GM12892 (cell line): ENCODE data around the gene MRPL43.

Experiments
- DNase-seq: peaks from one replicate; pipeline ENCODE4 v3.0.0; 2011; ENCODE audit not compliant: insufficient read length
- FAIRE-seq: peaks from 2 replicates; lab custom pipeline; 2011; peaks lifted over from hg19 to GRCh38; lab: Jason Lieb, UNC
- POLR2A ChIP-seq: IDR thresholded peaks from 2 replicates; pipeline ENCODE4 v1.6.1; 2011; ENCODE audit warnings: low read depth, low read length, control low read depth
- POLR2AphosphoS5 ChIP-seq: IDR thresholded peaks from 2 replicates; pipeline ENCODE4 v1.6.1; 2011; ENCODE audit warnings: low read depth, low read length, control low read depth
- TAF1 ChIP-seq: IDR thresholded peaks from 2 replicates; pipeline ENCODE4 v1.6.1; 2011; ENCODE audit warnings: low read depth, mild to moderate bottlenecking, control low read depth, low read length, borderline replicate concordance

Gene MRPL43

GRCh38 chr10:101008823-101009423 is 21.6 kb upstream of the MRPL43 start:
- DNase-seq (no peak), FAIRE-seq (no peak)
- TF ChIP-seq POLR2A (no peak), TAF1 (no peak), POLR2AphosphoS5 (no peak)

GRCh38 chr10:101007915-101008822 is 20.9 kb upstream of the MRPL43 start:
- TF ChIP-seq TAF1 (no peak), POLR2AphosphoS5 (no peak), POLR2A (no peak)
- FAIRE-seq (no peak), DNase-seq (no peak)

- no peak for FAIRE-seq
- DNase-seq: no peak
- TF ChIP-seq TAF1 (no peak), POLR2AphosphoS5 (no peak), POLR2A (no peak)
Measured at GRCh38 chr10:101007099-101007711, 19.9 kb upstream of the MRPL43 start.

- TF ChIP-seq TAF1: no peak
- no peak for TF ChIP-seq POLR2AphosphoS5
- TF ChIP-seq POLR2A: no peak
- DNase-seq (no peak), FAIRE-seq (no peak)
Measured at GRCh38 chr10:101006593-101007098, 19.3 kb upstream of the MRPL43 start.

- FAIRE-seq (no peak), DNase-seq (no peak)
- TF ChIP-seq POLR2A: no peak
- no peak for TF ChIP-seq POLR2AphosphoS5
- TF ChIP-seq TAF1: no peak
Measured at GRCh38 chr10:101005869-101006567, 18.7 kb upstream of the MRPL43 start.

- DNase-seq: no peak
- FAIRE-seq: no peak
- no peak for TF ChIP-seq POLR2AphosphoS5
- TF ChIP-seq TAF1: no peak
- no peak for TF ChIP-seq POLR2A
Measured at GRCh38 chr10:101005361-101005760, 18.1 kb upstream of the MRPL43 start.

GRCh38 chr10:101003639-101004206 is 16.4 kb upstream of the MRPL43 start:
- DNase-seq: no peak
- no peak for TF ChIP-seq POLR2AphosphoS5
- TF ChIP-seq POLR2A: no peak
- no peak for TF ChIP-seq TAF1
- FAIRE-seq: no peak

GRCh38 chr10:101002456-101002855 is 15.2 kb upstream of the MRPL43 start:
- FAIRE-seq (no peak), DNase-seq (no peak)
- no peak for TF ChIP-seq TAF1
- TF ChIP-seq POLR2AphosphoS5: no peak
- no peak for TF ChIP-seq POLR2A

GRCh38 chr10:101001659-101002035 is 14.3 kb upstream of the MRPL43 start:
- FAIRE-seq (no peak), DNase-seq (no peak)
- TF ChIP-seq POLR2AphosphoS5 (no peak), POLR2A (no peak), TAF1 (no peak)

GRCh38 chr10:101000915-101001658 is 13.8 kb upstream of the MRPL43 start:
- no peak for TF ChIP-seq TAF1
- no peak for TF ChIP-seq POLR2A
- no peak for TF ChIP-seq POLR2AphosphoS5
- no peak for FAIRE-seq
- no peak for DNase-seq
